ENCODE results near the gene BCORL1.

The BCORL1 gene

GRCh38 chrX:129945131-129945530 lies 37.3 kb upstream of the BCORL1 start:
- Histone ChIP-seq H3K36me3 (replicated peaks; ENCODE audit: low read depth, low read length) (no peaks in the 10 kb centered on the region), H4K20me1 (ENCODE audit: insufficient read depth, low read length) (no peaks in the 10 kb centered on the region), H3K27me3 (ENCODE audit: low read depth, low read length) (no peaks in the 10 kb centered on the region)

GRCh38 chrX:129953334-129953648 lies 29.1 kb upstream of the BCORL1 start:
- Histone ChIP-seq H3K79me2 (ENCODE audit: low read length) (no peaks in the 10 kb centered on the region), H3K9me3 (ENCODE audit: insufficient read depth, low read length) (no peaks in the 10 kb centered on the region), H3K4me2 (ENCODE audit: low read length) (0 out of 2 replicates have a peak overlapping the region, but pooled peaks have one; percentile 30), H3K4me1 (ENCODE audit: low read length) (peaks cover 5% of the 10 kb centered on the region), H2AFZ (ENCODE audit: low read depth, low read length) (no peak overlapping the region), H3K36me3 (replicated peaks; ENCODE audit: low read depth, low read length) (no peaks in the 10 kb centered on the region), H3K4me3 (ENCODE audit: low read length) (no peak overlapping the region), H4K20me1 (ENCODE audit: insufficient read depth, low read length) (no peaks in the 10 kb centered on the region), H3K9ac (ENCODE audit: low read length) (no peak overlapping the region), H3K27me3 (ENCODE audit: low read depth, low read length) (no peaks in the 10 kb centered on the region), H3K27ac (ENCODE audit: low read length) (no peak overlapping the region)
- no peak for TF ChIP-seq EZH2phosphoT487 (IDR thresholded peaks at IDR 0.05; ENCODE audit: low read depth)

More at GRCh38 chrX:129945131-129945530, 37.3 kb upstream of the BCORL1 start:
- Histone ChIP-seq H3K4me2 (ENCODE audit: low read length) (no peak overlapping the region), H3K27ac (ENCODE audit: low read length) (no peak overlapping the region), H3K9ac (ENCODE audit: low read length) (no peak overlapping the region), H3K4me1 (ENCODE audit: low read length) (no peaks in the 10 kb centered on the region), H2AFZ (ENCODE audit: low read depth, low read length) (no peak overlapping the region), H3K4me3 (ENCODE audit: low read length) (no peak overlapping the region), H3K79me2 (ENCODE audit: low read length) (no peaks in the 10 kb centered on the region), H3K9me3 (ENCODE audit: insufficient read depth, low read length) (no peaks in the 10 kb centered on the region)
- TF ChIP-seq EZH2phosphoT487 (IDR thresholded peaks at IDR 0.05; ENCODE audit: low read depth) (no peak), CTCF (IDR thresholded peaks at IDR 0.05; ENCODE audit: low read depth, low read length) (no peak)

GRCh38 chrX:129953881-129954280 lies 28.6 kb upstream of the BCORL1 start:
- no peak overlapping the region for H3K9ac ChIP-seq (ENCODE audit: low read length)
- TF ChIP-seq CTCF (IDR thresholded peaks at IDR 0.05; ENCODE audit: low read depth, low read length): no peak
- TF ChIP-seq EZH2phosphoT487 (IDR thresholded peaks at IDR 0.05; ENCODE audit: low read depth): no peak
- H3K27me3 ChIP-seq (ENCODE audit: low read depth, low read length): no peaks in the 10 kb centered on the region
- no peaks in the 10 kb centered on the region for H3K36me3 ChIP-seq (replicated peaks; ENCODE audit: low read depth, low read length)
- no peaks in the 10 kb centered on the region for H3K79me2 ChIP-seq (ENCODE audit: low read length)
- no peak overlapping the region for H3K27ac ChIP-seq (ENCODE audit: low read length)
- no peak overlapping the region for H2AFZ ChIP-seq (ENCODE audit: low read depth, low read length)
- H3K4me3 ChIP-seq (ENCODE audit: low read length): no peak overlapping the region
- no peak overlapping the region for H3K4me2 ChIP-seq (ENCODE audit: low read length)
- H4K20me1 ChIP-seq (ENCODE audit: insufficient read depth, low read length): no peaks in the 10 kb centered on the region
- H3K9me3 ChIP-seq (ENCODE audit: insufficient read depth, low read length): no peaks in the 10 kb centered on the region
- H3K4me1 ChIP-seq (ENCODE audit: low read length): peaks cover 7% of the 10 kb centered on the region

GRCh38 chrX:129954804-129955203 lies 27.6 kb upstream of the BCORL1 start:
- Histone ChIP-seq H2AFZ (ENCODE audit: low read depth, low read length) (no peak overlapping the region), H3K4me1 (ENCODE audit: low read length) (peaks cover 7% of the 10 kb centered on the region), H3K27ac (ENCODE audit: low read length) (no peak overlapping the region), H4K20me1 (ENCODE audit: insufficient read depth, low read length) (no peaks in the 10 kb centered on the region), H3K36me3 (replicated peaks; ENCODE audit: low read depth, low read length) (no peaks in the 10 kb centered on the region), H3K27me3 (ENCODE audit: low read depth, low read length) (no peaks in the 10 kb centered on the region), H3K4me3 (ENCODE audit: low read length) (no peak overlapping the region), H3K4me2 (ENCODE audit: low read length) (no peak overlapping the region), H3K79me2 (ENCODE audit: low read length) (no peaks in the 10 kb centered on the region), H3K9ac (ENCODE audit: low read length) (no peak overlapping the region), H3K9me3 (ENCODE audit: insufficient read depth, low read length) (no peaks in the 10 kb centered on the region)
- TF ChIP-seq EZH2phosphoT487 (IDR thresholded peaks at IDR 0.05; ENCODE audit: low read depth) (no peak), CTCF (IDR thresholded peaks at IDR 0.05; ENCODE audit: low read depth, low read length) (no peak)

DNA sequence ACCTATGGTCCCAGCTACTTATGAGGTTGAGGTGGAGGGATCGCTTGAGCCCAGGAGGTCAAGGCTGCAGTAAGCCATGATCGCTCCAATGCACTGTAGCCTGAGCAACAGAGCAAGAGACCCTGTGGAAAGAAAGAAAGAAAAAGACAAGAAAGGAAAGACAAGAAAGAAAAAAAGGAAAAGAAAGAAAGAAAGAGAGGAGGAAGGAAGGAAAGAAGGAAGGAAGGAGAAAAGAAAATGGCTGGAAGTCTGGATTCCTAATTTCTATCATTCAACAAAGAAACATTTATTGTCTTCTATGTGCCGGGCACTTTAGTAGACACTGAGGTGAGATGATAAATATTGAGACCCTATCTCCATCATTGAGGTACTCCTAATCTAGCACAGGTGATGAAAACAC lies 26.8 kb upstream of the BCORL1 start:
- Histone ChIP-seq H3K79me2 (ENCODE audit: low read length) (no peaks in the 10 kb centered on the region), H2AFZ (ENCODE audit: low read depth, low read length) (no peak overlapping the region), H3K9ac (ENCODE audit: low read length) (no peak overlapping the region), H3K27ac (ENCODE audit: low read length) (no peak overlapping the region), H3K4me3 (ENCODE audit: low read length) (no peak overlapping the region), H3K4me2 (ENCODE audit: low read length) (no peak overlapping the region), H3K36me3 (replicated peaks; ENCODE audit: low read depth, low read length) (no peaks in the 10 kb centered on the region), H3K27me3 (ENCODE audit: low read depth, low read length) (no peaks in the 10 kb centered on the region), H3K4me1 (ENCODE audit: low read length) (peaks cover 7% of the 10 kb centered on the region), H4K20me1 (ENCODE audit: insufficient read depth, low read length) (no peaks in the 10 kb centered on the region), H3K9me3 (ENCODE audit: insufficient read depth, low read length) (no peaks in the 10 kb centered on the region)
- TF ChIP-seq CTCF (IDR thresholded peaks at IDR 0.05; ENCODE audit: low read depth, low read length): no peak
- no peak for TF ChIP-seq EZH2phosphoT487 (IDR thresholded peaks at IDR 0.05; ENCODE audit: low read depth)

Measured in OCI-LY3 (cell line).